Uterus (tissue), 2 donors: ENCODE results near the gene FBLN2.

ENCODE experiments used
- POLR2A ChIP-seq, 2 donors: fragments of 450-650 bp; IDR thresholded peaks; one replicate each; pipeline ENCODE4 v1.6.1; 2016; ENCODE audit warnings: antibody characterized with exemption in 2 of 2, mild to moderate bottlenecking in 1 of 2, moderate library complexity in 1 of 2
- TF ChIP-seq, protein P1 (sequence below), 4 experiments: fragments of 200-600 bp in 2 of 4; fragments of 450-650 bp in 2 of 4; sonication (generic) in 2 of 4; IDR thresholded peaks; one replicate each; pipeline ENCODE4 v1.5.1; 2016 to 2019; ENCODE audit warnings: antibody characterized with exemption in 4 of 4, mild to moderate bottlenecking in 2 of 4, moderate library complexity in 1 of 4

DNA sequence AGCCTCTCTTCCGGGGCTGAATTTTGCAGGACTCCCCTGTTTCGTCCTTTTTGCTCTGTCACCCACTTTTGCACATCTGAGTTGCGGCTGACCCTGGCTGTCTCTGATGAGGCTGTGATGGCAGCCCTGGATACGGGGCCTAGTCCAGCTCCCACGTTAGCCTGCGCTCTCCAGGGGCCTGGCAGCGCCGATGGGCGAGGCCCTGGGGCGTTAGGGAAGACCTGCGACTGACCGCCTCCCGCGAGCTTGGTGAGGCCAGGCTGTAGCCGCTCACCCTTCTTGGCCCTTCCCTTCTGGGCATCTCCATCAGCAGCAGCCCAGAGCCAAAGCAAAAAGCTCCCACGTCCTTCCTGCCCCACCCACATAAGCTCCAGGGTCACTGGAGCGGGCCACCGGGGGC, 85.2 kb downstream of the FBLN2 start:
- TF ChIP-seq, protein P1, sequence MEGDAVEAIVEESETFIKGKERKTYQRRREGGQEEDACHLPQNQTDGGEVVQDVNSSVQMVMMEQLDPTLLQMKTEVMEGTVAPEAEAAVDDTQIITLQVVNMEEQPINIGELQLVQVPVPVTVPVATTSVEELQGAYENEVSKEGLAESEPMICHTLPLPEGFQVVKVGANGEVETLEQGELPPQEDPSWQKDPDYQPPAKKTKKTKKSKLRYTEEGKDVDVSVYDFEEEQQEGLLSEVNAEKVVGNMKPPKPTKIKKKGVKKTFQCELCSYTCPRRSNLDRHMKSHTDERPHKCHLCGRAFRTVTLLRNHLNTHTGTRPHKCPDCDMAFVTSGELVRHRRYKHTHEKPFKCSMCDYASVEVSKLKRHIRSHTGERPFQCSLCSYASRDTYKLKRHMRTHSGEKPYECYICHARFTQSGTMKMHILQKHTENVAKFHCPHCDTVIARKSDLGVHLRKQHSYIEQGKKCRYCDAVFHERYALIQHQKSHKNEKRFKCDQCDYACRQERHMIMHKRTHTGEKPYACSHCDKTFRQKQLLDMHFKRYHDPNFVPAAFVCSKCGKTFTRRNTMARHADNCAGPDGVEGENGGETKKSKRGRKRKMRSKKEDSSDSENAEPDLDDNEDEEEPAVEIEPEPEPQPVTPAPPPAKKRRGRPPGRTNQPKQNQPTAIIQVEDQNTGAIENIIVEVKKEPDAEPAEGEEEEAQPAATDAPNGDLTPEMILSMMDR (IDR thresholded peaks at IDR 0.05): no peak
- TF ChIP-seq POLR2A (IDR thresholded peaks at IDR 0.05): no peak
